DLD1 (cell line): ENCODE results near the gene CFAP45.
"Not testable (repeated sequence)": the region's sequence is repeated elsewhere in the genome, so short reads cannot be mapped to it uniquely, and the experiment has no call there.

ENCODE experiments used
- in situ Hi-C: cut with HindIII; loops from 2 replicates; pipeline ENCODE4 v1.10.0; 2017; ENCODE audit warnings: low sequenced_read_pairs

Gene CFAP45

GRCh38 chr1:159911326-159912070 is 11.5 kb upstream of the CFAP45 start:
- in situ Hi-C loops = no loop called here

- in situ Hi-C loops = no loop called here
Measured at GRCh38 chr1:159908031-159908940, 8.3 kb upstream of the CFAP45 start.

- in situ Hi-C loops = no loop called here
Measured at GRCh38 chr1:159906960-159907359, 7.0 kb upstream of the CFAP45 start.

- in situ Hi-C loops = not testable (repeated sequence)
Measured at GRCh38 chr1:159904036-159904435, 4.1 kb upstream of the CFAP45 start.

- in situ Hi-C loops = no loop called here
Measured at GRCh38 chr1:159902541-159902940, 2.6 kb upstream of the CFAP45 start.

- in situ Hi-C loops = no loop called here
Measured at GRCh38 chr1:159900755-159901360, 893 bp upstream of the CFAP45 start.

GRCh38 chr1:159899634-159900033 is 331 bp downstream of the CFAP45 start:
- in situ Hi-C loops = loop anchor here (25.0 kb wide), 2 partner anchors 287 to 687 kb away; partner anchors contain the start of gene ACKR1

- in situ Hi-C loops = loop anchor here (25.0 kb wide), 2 partner anchors 286 to 686 kb away; partner anchors contain the start of gene ACKR1
Measured at GRCh38 chr1:159898527-159898926, 1.4 kb downstream of the CFAP45 start.

- in situ Hi-C loops = loop anchor here (25.0 kb wide), 2 partner anchors 286 to 686 kb away; partner anchors contain the start of gene ACKR1
Measured at GRCh38 chr1:159897962-159898361, 2.0 kb downstream of the CFAP45 start.

- in situ Hi-C loops = loop anchor here (25.0 kb wide), 2 partner anchors 284 to 684 kb away; partner anchors contain the start of gene ACKR1
Measured at GRCh38 chr1:159896546-159896930, 3.4 kb downstream of the CFAP45 start.

GRCh38 chr1:159895836-159896545 is 4.0 kb downstream of the CFAP45 start:
- in situ Hi-C loops = loop anchor here (25.0 kb wide), 2 partner anchors 284 to 684 kb away; partner anchors contain the start of gene ACKR1

GRCh38 chr1:159895286-159895685 is 4.7 kb downstream of the CFAP45 start:
- in situ Hi-C loops = loop anchor here (25.0 kb wide), 2 partner anchors 283 to 683 kb away; partner anchors contain the start of gene ACKR1

GRCh38 chr1:159892944-159893343 is 7.0 kb downstream of the CFAP45 start:
- in situ Hi-C loops = loop anchor here (25.0 kb wide), 2 partner anchors 281 to 681 kb away; partner anchors contain the start of gene ACKR1

GRCh38 chr1:159891275-159892157 is 8.4 kb downstream of the CFAP45 start:
- in situ Hi-C loops = loop anchor here (25.0 kb wide), 2 partner anchors 279 to 679 kb away; partner anchors contain the start of gene ACKR1

- in situ Hi-C loops = loop anchor here (25.0 kb wide), 2 partner anchors 278 to 678 kb away; partner anchors contain the start of gene ACKR1
Measured at GRCh38 chr1:159890390-159890789, 9.6 kb downstream of the CFAP45 start.

GRCh38 chr1:159889821-159890252 is 10.1 kb downstream of the CFAP45 start:
- in situ Hi-C loops = loop anchor here (5.0 to 25.0 kb wide), 3 partner anchors 93 to 678 kb away; partner anchors contain the start of gene ACKR1

GRCh38 chr1:159889202-159889601 is 10.8 kb downstream of the CFAP45 start:
- in situ Hi-C loops = loop anchor here (5.0 to 25.0 kb wide), 3 partner anchors 92 to 677 kb away; partner anchors contain the start of gene ACKR1

GRCh38 chr1:159884296-159884695 is 15.7 kb downstream of the CFAP45 start:
- in situ Hi-C loops = loop anchor here (25.0 kb wide), 2 partner anchors 272 to 672 kb away; partner anchors contain the start of gene ACKR1

- in situ Hi-C loops = loop anchor here (25.0 kb wide), 2 partner anchors 271 to 671 kb away; partner anchors contain the start of gene ACKR1
Measured at GRCh38 chr1:159883134-159883533, 16.8 kb downstream of the CFAP45 start.
